Measurements from ENCODE around the gene SUPT6H. TPM values are rescaled to one million over a fixed set of nuclear protein-coding genes. Genes with fewer than 3 reads are reported as not detected.
A peak's percentile ranks its signal among the peaks of the same experiment; 100 is the strongest.

Gene SUPT6H
- total RNA-seq, 4 donors from 2014 or later = 56.4 to 101 (median 66.6) TPM

- WGBS, 2 donors = 89 to 93% methylated on average over 2 to 3 of the region's 3 CpGs
- no peak for DNase-seq (ENCODE audit: low spot score in 2 of 2)
- H3K27me3 ChIP-seq = no peaks in the 10 kb centered on the region
These were observed 52.3 kb downstream of the SUPT6H start for GRCh38 chr17:28714281-28714680.

GRCh38 chr17:28715217-28715616, 53.2 kb downstream of the SUPT6H start:
- peaks cover 0 to 32% (median 5%) of the 10 kb centered on the region in 3 donors for H3K36me3 ChIP-seq
- no peak for DNase-seq (ENCODE audit: low spot score in 2 of 2)
- H3K27me3 ChIP-seq = no peaks in the 10 kb centered on the region
- no peak overlapping the region for H3K4me3 ChIP-seq
- 84 to 89% methylated on average over 2 of the region's 2 CpGs for WGBS, 2 donors
- H3K9me3 ChIP-seq = no peaks in the 10 kb centered on the region
- no peak for TF ChIP-seq CTCF (IDR thresholded peaks at IDR 0.05)
- TF ChIP-seq EP300 (IDR thresholded peaks at IDR 0.05) = no peak
- no peak for TF ChIP-seq POLR2A (IDR thresholded peaks at IDR 0.05)
- no peak overlapping the region for H3K27ac ChIP-seq
- H3K4me1 ChIP-seq = peaks cover 0 to 65% (median 23%) of the 10 kb centered on the region in 4 donors

More at GRCh38 chr17:28714281-28714680, 52.3 kb downstream of the SUPT6H start:
- TF ChIP-seq CTCF (IDR thresholded peaks at IDR 0.05) (no peak), EP300 (IDR thresholded peaks at IDR 0.05) (no peak), POLR2A (IDR thresholded peaks at IDR 0.05) (no peak)
- H3K9me3 ChIP-seq = no peaks in the 10 kb centered on the region
- H3K4me1 ChIP-seq = peaks cover 0 to 71% (median 23%) of the 10 kb centered on the region in 4 donors
- no peak overlapping the region for H3K4me3 ChIP-seq
- peaks cover 0 to 32% (median 5%) of the 10 kb centered on the region in 3 donors for H3K36me3 ChIP-seq
- no peak overlapping the region for H3K27ac ChIP-seq

GRCh38 chr17:28716740-28717577, 55.0 kb downstream of the SUPT6H start:
- 8 to 14% methylated on average over 17 to 19 of the region's 63 CpGs for WGBS, 2 donors
- Histone ChIP-seq H3K4me3 (peak overlapping the region; percentile 58 to 88 (median 72)), H3K36me3 (peaks cover 0 to 43% (median 5%) of the 10 kb centered on the region in 3 donors), H3K27me3 (no peaks in the 10 kb centered on the region), H3K9me3 (no peaks in the 10 kb centered on the region), H3K27ac (peak overlapping the region; percentile 83 to 99 (median 96)), H3K4me1 (peaks cover 0 to 70% (median 36%) of the 10 kb centered on the region in 4 donors)
- TF ChIP-seq POLR2A (IDR thresholded peaks at IDR 0.05) (no peak), CTCF (IDR thresholded peaks at IDR 0.05) (peak in 1 of 5 experiments; percentile 10), EP300 (IDR thresholded peaks at IDR 0.05) (no peak)
- no peak for DNase-seq (ENCODE audit: low spot score in 2 of 2)

GRCh38 chr17:28717578-28718332, 55.8 kb downstream of the SUPT6H start, which contains the start of gene RAB34:
Gene RAB34, minus strand, starts transcription at chr17:28717868. Its CDS starts 602 bp downstream, at chr17:28717266.
- Histone ChIP-seq H3K27ac (peak within 1 kb of the TSS; percentile 83 to 99 (median 96)), H3K27me3 (no peaks in the 10 kb centered on the region), H3K4me3 (peak within 1 kb of the TSS; percentile 58 to 88 (median 72)), H3K36me3 (peaks cover 4 to 50% (median 11%) of the 10 kb centered on the region in 3 donors), H3K9me3 (no peaks in the 10 kb centered on the region), H3K4me1 (peaks cover 0 to 70% (median 43%) of the 10 kb centered on the region in 4 donors)
- TF ChIP-seq CTCF (IDR thresholded peaks at IDR 0.05) = peak in 4 of 5 experiments; percentile 15 to 33 (median 21)
- TF ChIP-seq EP300 (IDR thresholded peaks at IDR 0.05) = peak in 1 of 2 donors; percentile 71
- peak in 1 of 2 donors; percentile 42 for TF ChIP-seq POLR2A (IDR thresholded peaks at IDR 0.05)
- WGBS, 2 donors = 5 to 6% methylated on average over 23 to 51 of the region's 60 CpGs
- peak; percentile 54 to 63 for DNase-seq (ENCODE audit: low spot score in 2 of 2)
